NCI-H146 treated with DMSO at 0.1 percent for 48 hours (cell line): ENCODE results near the gene HMBS.
"Not testable (repeated sequence)": the region's sequence is repeated elsewhere in the genome, so short reads cannot be mapped to it uniquely, and the experiment has no call there.

ENCODE experiments used
- DNase-seq: peaks from one replicate; lab custom pipeline; 2025; ENCODE audit not compliant: unreplicated experiment; lab: John Stamatoyannopoulos, UW

The HMBS gene

GRCh38 chr11:119118227-119118626 is 33.5 kb downstream of the HMBS start:
- DNase-seq: no peak

DNA sequence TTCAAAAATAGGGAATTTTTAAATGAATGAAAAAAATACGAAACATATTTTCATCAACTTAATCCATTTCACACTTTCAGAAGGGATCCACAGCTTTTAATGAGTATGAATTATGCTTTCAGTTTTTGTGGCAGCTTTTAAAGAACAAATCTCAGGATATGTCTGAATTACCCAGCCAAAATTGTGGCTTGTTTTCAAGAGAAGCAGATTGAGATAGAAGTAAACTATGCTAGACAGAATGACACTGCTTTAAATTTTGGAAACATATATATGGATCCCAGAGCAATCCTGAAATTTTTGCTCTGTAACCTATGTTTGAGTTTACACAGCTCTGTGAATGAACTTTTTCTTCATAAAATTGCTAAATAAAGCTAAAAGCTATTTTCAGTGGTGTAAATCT is 34.3 kb downstream of the HMBS start:
- DNase-seq: no peak

- peak; percentile 80 for DNase-seq
Observed at GRCh38 chr11:119120639-119121007, 35.9 kb downstream of the HMBS start.

DNA sequence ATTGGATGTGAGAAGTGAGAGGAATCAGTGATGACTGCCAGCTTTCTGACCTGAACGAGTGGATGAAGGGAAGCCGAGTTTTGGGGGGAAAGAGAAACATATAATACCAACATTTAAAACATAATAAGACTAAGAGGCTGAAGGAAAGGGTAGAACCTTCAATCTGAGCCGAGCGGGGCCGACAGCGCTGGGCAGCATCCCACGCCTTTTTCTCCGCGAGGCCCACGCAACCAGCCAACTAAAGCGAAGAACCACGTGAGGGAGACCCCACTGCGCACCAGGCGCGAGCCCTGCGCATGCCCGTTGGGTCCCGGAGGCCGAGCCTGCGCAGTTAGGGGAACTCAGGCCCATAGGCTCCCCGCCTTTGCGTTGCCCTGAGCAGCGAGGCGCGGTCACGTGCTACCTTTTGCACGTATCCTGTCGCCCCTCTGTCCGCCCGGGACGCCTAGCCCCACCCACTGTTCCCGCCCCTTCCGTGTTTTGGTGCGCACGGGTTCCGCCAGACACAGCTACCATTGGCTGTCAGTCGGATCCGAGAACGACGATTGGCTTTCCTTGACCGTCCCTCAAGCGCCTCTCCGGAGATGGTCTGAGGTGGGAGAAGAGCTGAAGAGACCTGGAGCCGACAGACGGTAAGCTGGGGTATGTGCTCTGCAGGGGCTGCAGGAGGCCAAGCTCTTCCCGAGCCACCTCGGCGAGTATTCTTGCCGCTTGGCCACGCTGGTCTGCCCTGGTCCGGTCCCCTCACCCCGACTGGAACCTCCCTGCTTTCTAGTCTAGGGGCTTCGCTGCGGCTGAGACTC is 36.5 kb downstream of the HMBS start, which contains the start of gene HINFP:
Gene HINFP (plus strand): TSS at position 573 of the 803 bp plus-strand sequence. CDS start 5,365 bp downstream, outside the sequence.
- peak; percentile 98 for DNase-seq

DNA sequence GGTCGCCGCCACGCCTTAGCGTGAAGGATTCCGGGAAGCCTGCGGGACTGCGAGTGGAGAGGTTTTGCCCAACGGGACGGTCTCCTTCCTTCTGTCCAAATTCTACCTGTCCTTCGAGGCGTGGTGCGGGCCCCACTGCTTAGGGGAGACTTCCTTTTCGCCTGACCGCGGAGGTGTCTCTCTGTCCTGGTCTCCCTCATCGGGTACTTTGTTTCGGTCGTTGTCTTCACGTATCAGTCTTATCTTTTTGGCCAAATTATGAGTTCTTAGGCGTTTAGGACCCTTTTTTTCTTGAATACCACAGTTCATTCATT is 37.1 kb downstream of the HMBS start:
- no peak for DNase-seq

GRCh38 chr11:119125821-119126220 is 41.1 kb downstream of the HMBS start:
- no peak for DNase-seq

- no peak for DNase-seq
Observed at GRCh38 chr11:119126675-119127268, 42.1 kb downstream of the HMBS start.

- no peak for DNase-seq
Observed at GRCh38 chr11:119130662-119131061, 46.0 kb downstream of the HMBS start.

DNA sequence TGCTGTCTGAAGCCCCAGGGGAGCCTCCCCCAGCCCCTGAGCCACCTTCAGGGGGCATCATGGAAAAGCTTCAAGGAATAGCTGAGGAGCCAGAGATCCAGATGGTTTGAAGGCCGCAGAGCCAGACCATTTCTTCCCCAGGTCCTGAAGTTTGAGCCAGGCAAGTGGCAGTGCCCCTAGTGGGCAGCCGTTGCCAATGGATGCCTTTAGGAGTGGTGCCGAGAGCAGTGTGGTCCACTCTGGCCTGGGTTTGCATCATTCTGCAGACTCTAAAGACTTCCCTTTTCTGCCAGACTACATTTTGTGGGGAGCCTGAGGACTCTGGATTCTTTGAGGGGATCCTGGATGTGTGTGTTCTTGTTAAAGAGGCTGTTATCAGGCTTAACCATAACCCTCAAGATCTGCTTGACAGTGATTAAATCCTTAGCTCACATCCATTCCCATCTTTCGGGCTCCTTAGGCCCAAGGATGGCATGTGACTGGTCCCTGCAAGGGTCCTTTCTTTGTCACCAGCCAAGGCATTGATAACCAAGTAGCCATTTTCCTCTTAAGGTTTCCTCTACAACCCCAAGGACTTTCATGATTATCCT is 49.8 kb downstream of the HMBS start:
- DNase-seq: no peak

DNA sequence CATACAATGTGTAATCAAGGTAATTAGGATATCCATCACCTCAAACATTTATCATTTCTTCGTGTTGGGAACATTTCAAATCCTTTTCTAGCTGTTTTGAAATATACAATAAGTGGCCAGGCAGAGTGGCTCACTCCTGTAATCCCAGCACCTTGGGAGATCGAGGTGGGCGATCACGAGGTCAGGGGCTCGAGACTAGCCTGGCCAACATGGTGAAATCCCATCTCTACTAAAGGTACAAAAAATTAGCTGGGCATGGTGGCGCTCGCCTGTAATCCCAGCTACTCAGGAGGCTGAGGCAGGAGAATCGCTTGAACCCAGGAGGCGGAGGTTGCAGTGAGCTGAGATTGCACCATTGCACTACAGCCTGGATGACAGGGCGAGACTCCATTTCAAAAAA is 54.6 kb downstream of the HMBS start:
- not testable (repeated sequence) for DNase-seq
